Liver (tissue), 9 donors: ENCODE results near the gene LBH. TPM values are rescaled to one million over a fixed set of nuclear protein-coding genes. Genes with fewer than 3 reads are reported as not detected.

Source experiments
- DNase-seq: peaks from one replicate; pipeline ENCODE4 v3.0.0-alpha.2; 2017; ENCODE audit warnings: low spot score
- H3K27ac ChIP-seq, 2 donors: one replicate each; pipeline ENCODE4 v1.7.0; 2013; ENCODE audit warnings: inconsistent platforms in 2 of 2, low read length in 2 of 2, control low read depth in 1 of 2, low read depth in 1 of 2, mild to moderate bottlenecking in 1 of 2
- H3K27me3 ChIP-seq, 4 donors: one replicate each; pipeline versions ENCODE4 v1.6.1 to v1.7.0; 2013; ENCODE audit warnings: low read length in 3 of 4, inconsistent platforms in 1 of 4, mild to moderate bottlenecking in 1 of 4, moderate library complexity in 1 of 4; ENCODE audit not compliant: control insufficient read depth in 4 of 4, insufficient read depth in 4 of 4
- H3K36me3 ChIP-seq, 4 donors: one replicate each; pipeline versions ENCODE4 v1.6.1 to v1.7.0; 2013; ENCODE audit warnings: low read length in 3 of 4, mild to moderate bottlenecking in 3 of 4, low read depth in 1 of 4, moderate library complexity in 1 of 4; ENCODE audit not compliant: control insufficient read depth in 4 of 4, insufficient read depth in 3 of 4
- H3K4me1 ChIP-seq, 4 donors: one replicate each; pipeline versions ENCODE4 v1.6.1 to v1.7.0; 2013; ENCODE audit warnings: low read length in 3 of 4, mild to moderate bottlenecking in 3 of 4, moderate library complexity in 1 of 4; ENCODE audit not compliant: control insufficient read depth in 4 of 4, insufficient read depth in 4 of 4
- H3K4me3 ChIP-seq, 3 donors: one replicate each; pipeline versions ENCODE4 v1.6.1 to v1.7.0; 2013; ENCODE audit warnings: low read length in 3 of 3, control low read depth in 1 of 3, low read depth in 1 of 3, mild to moderate bottlenecking in 1 of 3
- H3K9ac ChIP-seq, 2 donors: one replicate each; pipeline ENCODE4 v1.7.0; 2013; ENCODE audit warnings: low read length in 2 of 2, mild to moderate bottlenecking in 2 of 2, moderate library complexity in 2 of 2, control low read depth in 1 of 2, low read depth in 1 of 2
- H3K9me3 ChIP-seq, 4 donors: one replicate each; pipeline versions ENCODE4 v1.6.1 to v1.7.0; 2013; ENCODE audit warnings: low read length in 3 of 4; ENCODE audit not compliant: control insufficient read depth in 4 of 4
- ATF3 ChIP-seq: IDR thresholded peaks from 2 replicates; pipeline ENCODE4 v1.6.1; 2016; ENCODE audit warnings: antibody characterized with exemption
- CTCF ChIP-seq: fragments of 150-350 bp; IDR thresholded peaks from 2 replicates; pipeline ENCODE4 v1.5.1; 2017; ENCODE audit warnings: improper control_type of control experiment, low read depth, low read length; ENCODE audit not compliant: missing input control
- EGR1 ChIP-seq, 2 donors: IDR thresholded peaks; 2 replicates each; pipeline ENCODE4 v1.6.1; 2016 to 2018; ENCODE audit warnings: antibody characterized with exemption in 2 of 2, low read depth in 2 of 2
- FOXA1 ChIP-seq: IDR thresholded peaks from 2 replicates; pipeline ENCODE4 v1.6.1; 2016; ENCODE audit warnings: antibody characterized with exemption
- FOXA2 ChIP-seq: IDR thresholded peaks from 2 replicates; pipeline ENCODE4 v1.6.1; 2016; ENCODE audit warnings: antibody characterized with exemption
- GABPA ChIP-seq, 2 donors: IDR thresholded peaks in 1 of 2; conservative IDR thresholded peaks in 1 of 2; 2 replicates each; pipeline ENCODE4 v1.6.1; 2016; ENCODE audit warnings: antibody characterized with exemption in 2 of 2, mild to moderate bottlenecking in 1 of 2, moderate library complexity in 1 of 2
- HNF4A ChIP-seq, 2 donors: conservative IDR thresholded peaks; 2 replicates each; pipeline ENCODE4 v1.6.1; 2016; ENCODE audit warnings: antibody characterized with exemption in 2 of 2, mild to moderate bottlenecking in 2 of 2
- HNF4G ChIP-seq: IDR thresholded peaks from 2 replicates; pipeline ENCODE4 v1.6.1; 2016; ENCODE audit warnings: antibody characterized with exemption
- JUND ChIP-seq, 2 donors: IDR thresholded peaks; 2 replicates each; pipeline ENCODE4 v1.6.1; 2016; ENCODE audit warnings: antibody characterized with exemption in 2 of 2
- MAX ChIP-seq: IDR thresholded peaks from 2 replicates; pipeline ENCODE4 v1.6.1; 2016; ENCODE audit warnings: antibody characterized with exemption
- NR2F2 ChIP-seq: IDR thresholded peaks from 2 replicates; pipeline ENCODE4 v1.6.1; 2016; ENCODE audit warnings: antibody characterized with exemption
- RAD21 ChIP-seq, 2 donors: IDR thresholded peaks; 2 replicates each; pipeline ENCODE4 v1.6.1; 2016; ENCODE audit warnings: antibody characterized with exemption in 2 of 2, mild to moderate bottlenecking in 2 of 2
- REST ChIP-seq: IDR thresholded peaks from 2 replicates; pipeline ENCODE4 v1.6.1; 2016; ENCODE audit warnings: antibody characterized with exemption, mild to moderate bottlenecking
- RXRA ChIP-seq, 2 donors: IDR thresholded peaks; 2 replicates each; pipeline ENCODE4 v1.6.1; 2017 to 2018; ENCODE audit warnings: antibody characterized with exemption in 2 of 2, mild to moderate bottlenecking in 1 of 2
- SP1 ChIP-seq: IDR thresholded peaks from 2 replicates; pipeline ENCODE4 v1.6.1; 2018; ENCODE audit warnings: antibody characterized with exemption, mild to moderate bottlenecking
- TAF1 ChIP-seq: conservative IDR thresholded peaks from 2 replicates; pipeline ENCODE4 v1.6.1; 2016; ENCODE audit warnings: antibody characterized with exemption, mild to moderate bottlenecking
- YY1 ChIP-seq: IDR thresholded peaks from 2 replicates; pipeline ENCODE4 v1.6.1; 2016; ENCODE audit warnings: antibody characterized with exemption, mild to moderate bottlenecking
- ZBTB33 ChIP-seq: IDR thresholded peaks from 2 replicates; pipeline ENCODE4 v1.6.1; 2016; ENCODE audit warnings: antibody characterized with exemption
- WGBS: extraction: QIAGEN DNeasy Blood & Tissue Kit; methylation state at CpG from one replicate; pipeline ENCODE4 v1.1.7; 2013; 5-methylcytosine and 5-hydroxymethylcytosine counted together
- polyA plus RNA-seq, 2 donors: library from polyadenylated mRNA; stranded (reverse) in 1 of 2; unstranded in 1 of 2; fragments of 200-250 nt in 1 of 2; fragments of >200 nt in 1 of 2; fragmentation: Nextera tagmentation in 1 of 2; extraction: Ambion mirVana in 1 of 2; gene quantifications; one replicate each; pipeline versions ENCODE4 v1.2.1 to v1.2.3, GENCODE V29; 2013 to 2015
- total RNA-seq, 2 donors: library from RNA; depleted of rRNA; stranded (reverse); fragments of >200 nt; gene quantifications; one replicate each; pipeline ENCODE4 v1.2.3, GENCODE V29; 2014
- donor health status: healthy.
- donor health status: healthy.
- donor health status: healthy.
- donor health status: healthy.
- donor health status: healthy.

LBH gene
- total and polyA plus RNA-seq, 4 donors, result 4.1 to 50.8 (median 9.1) TPM

GRCh38 chr2:30237239-30237965, 6.1 kb downstream of the LBH start:
- Histone ChIP-seq H3K9ac (no peak overlapping the region), H3K27ac (peak overlapping the region in 1 of 2 donors; percentile 5), H3K36me3 (no peaks in the 10 kb centered on the region), H3K9me3 (no peaks in the 10 kb centered on the region), H3K27me3 (no peaks in the 10 kb centered on the region), H3K4me3 (no peak overlapping the region), H3K4me1 (peaks cover 0 to 19% (median 5%) of the 10 kb centered on the region in 4 donors)
- TF ChIP-seq RXRA (IDR thresholded peaks at IDR 0.05) (no peak), NR2F2 (no peak), ZBTB33 (no peak)
- no peak for DNase-seq
- WGBS, result 74% methylated on average over 8 of the region's 8 CpGs

DNA sequence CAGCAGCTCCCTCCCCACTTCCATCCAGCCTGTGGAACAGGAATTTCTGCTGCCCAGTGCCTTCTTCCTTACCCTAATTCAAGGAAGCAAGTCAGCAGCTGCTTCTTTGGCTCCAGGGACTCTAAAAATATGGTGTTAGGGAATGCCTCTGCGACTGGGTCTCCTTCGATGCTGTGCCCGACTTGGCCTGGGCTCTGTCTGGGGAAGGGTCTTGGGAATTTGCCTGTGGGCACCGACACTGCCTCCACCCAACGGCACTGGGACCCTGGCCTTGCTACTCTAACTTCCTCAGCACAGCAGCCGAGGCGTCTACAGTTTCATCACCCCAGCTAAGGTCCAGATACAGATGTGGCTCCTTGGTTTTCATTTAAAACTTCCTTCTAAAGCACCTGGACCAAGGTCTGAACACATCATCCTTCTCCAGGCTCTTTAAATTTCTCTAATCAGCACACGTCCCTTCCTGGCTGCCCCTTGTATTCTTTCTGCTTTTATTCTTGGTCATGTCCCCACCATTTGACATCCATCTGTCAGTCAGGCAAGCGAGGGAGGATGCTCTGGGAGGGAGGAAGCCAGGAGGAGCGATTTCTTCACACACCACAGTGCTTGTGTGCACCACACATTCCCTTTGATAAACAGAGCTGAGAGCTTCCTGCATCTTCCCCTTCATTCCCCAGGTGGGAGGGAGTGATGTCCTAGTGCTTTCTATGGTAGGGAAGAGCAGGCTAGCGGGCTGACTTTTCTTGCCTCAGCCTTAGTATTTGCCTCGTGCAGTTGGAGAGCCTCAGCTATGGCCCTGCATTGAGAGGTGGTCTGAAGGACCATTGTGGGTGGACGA, 6.8 kb downstream of the LBH start:
- no peaks in the 10 kb centered on the region for H3K9me3 ChIP-seq
- H3K4me3 ChIP-seq, result no peak overlapping the region
- no peaks in the 10 kb centered on the region for H3K36me3 ChIP-seq
- no peak overlapping the region for H3K9ac ChIP-seq
- H3K4me1 ChIP-seq, result peaks cover 0 to 13% (median under 1%) of the 10 kb centered on the region in 4 donors
- DNase-seq, result no peak
- TF ChIP-seq MAX (no peak), FOXA2 (no peak), GABPA (IDR thresholded peaks at IDR 0.05 in 1 of 2, conservative IDR thresholded peaks at IDR 0.05 in 1 of 2) (no peak), RAD21 (IDR thresholded peaks at IDR 0.05) (no peak), RXRA (IDR thresholded peaks at IDR 0.05) (no peak), ATF3 (no peak), TAF1 (no peak), REST (no peak), YY1 (no peak), HNF4G (no peak), CTCF (no peak), SP1 (no peak), HNF4A (conservative IDR thresholded peaks at IDR 0.05) (no peak), EGR1 (IDR thresholded peaks at IDR 0.05; ENCODE audit: low read depth in 2 of 2) (no peak), JUND (IDR thresholded peaks at IDR 0.05) (no peak), NR2F2 (no peak), FOXA1 (no peak), ZBTB33 (no peak)
- no peak overlapping the region for H3K27ac ChIP-seq
- no peaks in the 10 kb centered on the region for H3K27me3 ChIP-seq
- WGBS, result 71% methylated on average over 13 of the region's 13 CpGs
